HG03469 (cell line): ENCODE measurements around the gene TTLL5.

Experiments used
- ATAC-seq: cut with Tn5 transposase; IDR thresholded peaks from one replicate; pipeline ENCODE4 v1.9.1; 2021; ENCODE audit warnings: mild to moderate bottlenecking, moderate library complexity, moderate number of reproducible peaks; ENCODE audit not compliant: unreplicated experiment

TTLL5 gene

GRCh38 chr14:75860561-75861160 lies 199.6 kb downstream of the TTLL5 start:
- no peak for ATAC-seq

- ATAC-seq: no peak
Measured at GRCh38 chr14:75861161-75861621, 200.1 kb downstream of the TTLL5 start.

GRCh38 chr14:75863221-75863620 lies 202.2 kb downstream of the TTLL5 start:
- no peak for ATAC-seq

- no peak for ATAC-seq
Measured at GRCh38 chr14:75864352-75864751, 203.3 kb downstream of the TTLL5 start.

GRCh38 chr14:75865531-75865930 lies 204.5 kb downstream of the TTLL5 start:
- ATAC-seq: no peak

- no peak for ATAC-seq
Measured at GRCh38 chr14:75866970-75867369, 205.9 kb downstream of the TTLL5 start.

- no peak for ATAC-seq
Measured at GRCh38 chr14:75871181-75871880, 210.3 kb downstream of the TTLL5 start.

GRCh38 chr14:75875958-75876357 lies 214.9 kb downstream of the TTLL5 start:
- peak; percentile 86 for ATAC-seq

GRCh38 chr14:75876530-75876929 lies 215.5 kb downstream of the TTLL5 start:
- no peak for ATAC-seq

- ATAC-seq: no peak
Measured at GRCh38 chr14:75877292-75877691, 216.2 kb downstream of the TTLL5 start.

- no peak for ATAC-seq
Measured at GRCh38 chr14:75877884-75878283, 216.8 kb downstream of the TTLL5 start.

GRCh38 chr14:75879031-75879430 lies 218.0 kb downstream of the TTLL5 start:
- no peak for ATAC-seq

GRCh38 chr14:75880512-75880911 lies 219.5 kb downstream of the TTLL5 start:
- no peak for ATAC-seq

GRCh38 chr14:75881994-75882393 lies 220.9 kb downstream of the TTLL5 start:
- no peak for ATAC-seq

GRCh38 chr14:75884198-75884611 lies 223.2 kb downstream of the TTLL5 start:
- no peak for ATAC-seq

- ATAC-seq: no peak
Measured at GRCh38 chr14:75885829-75886228, 224.8 kb downstream of the TTLL5 start.

- ATAC-seq: no peak
Measured at GRCh38 chr14:75886636-75887348, 225.7 kb downstream of the TTLL5 start.

GRCh38 chr14:75888945-75889344 lies 227.9 kb downstream of the TTLL5 start:
- no peak for ATAC-seq

- no peak for ATAC-seq
Measured at GRCh38 chr14:75896341-75896740, 235.3 kb downstream of the TTLL5 start.

GRCh38 chr14:75904311-75904710 lies 243.3 kb downstream of the TTLL5 start:
- ATAC-seq: no peak

GRCh38 chr14:75905147-75905904 lies 244.3 kb downstream of the TTLL5 start:
- no peak for ATAC-seq
